Endometrial microvascular endothelial cells (primary cell): ENCODE data around the gene EMX1. TPM values are rescaled to one million over a fixed set of nuclear protein-coding genes. Genes with fewer than 3 reads are reported as not detected.
"Not testable (repeated sequence)": the region's sequence is repeated elsewhere in the genome, so short reads cannot be mapped to it uniquely, and the experiment has no call there.

Experiments
- in situ Hi-C: cut with HindIII; loops from 2 replicates; pipeline ENCODE4 v1.10.0; 2017; ENCODE audit warnings: low sequenced_read_pairs, low pct_unique_long_range_greater_than_20kb; ENCODE audit errors: inconsistent ontology term
- total RNA-seq: library from RNA; depleted of rRNA; stranded (reverse); fragments of >200 nt; gene quantifications from one replicate; pipeline ENCODE4 v1.2.3, GENCODE V29; 2015; ENCODE audit errors: inconsistent ontology term

The EMX1 gene
- total RNA-seq, 1 donor from 2014 or later, result not detected

DNA sequence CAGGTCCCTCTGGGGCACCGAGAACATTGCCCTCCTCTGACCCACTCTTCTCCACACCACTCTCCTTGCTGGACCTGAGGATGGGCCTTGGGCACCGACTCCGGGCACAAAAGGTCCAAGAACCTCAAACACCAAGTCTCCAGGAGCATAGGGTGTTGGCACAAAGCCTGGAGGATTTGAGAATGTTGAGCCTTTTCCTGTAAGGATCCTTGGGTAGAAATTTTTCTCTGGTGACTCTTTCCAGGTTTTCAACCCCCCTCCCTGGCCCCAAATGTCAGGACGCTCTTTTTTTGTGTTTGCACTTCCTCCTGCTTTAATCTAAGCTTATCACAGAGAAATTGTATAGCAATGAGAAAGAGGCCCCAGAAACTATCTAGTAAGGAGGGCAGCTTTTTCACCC is 20.9 kb upstream of the EMX1 start:
- in situ Hi-C loops, result loop anchor here (25.0 kb wide), 1 partner anchor 291 kb away; no protein-coding TSS in a partner anchor

DNA sequence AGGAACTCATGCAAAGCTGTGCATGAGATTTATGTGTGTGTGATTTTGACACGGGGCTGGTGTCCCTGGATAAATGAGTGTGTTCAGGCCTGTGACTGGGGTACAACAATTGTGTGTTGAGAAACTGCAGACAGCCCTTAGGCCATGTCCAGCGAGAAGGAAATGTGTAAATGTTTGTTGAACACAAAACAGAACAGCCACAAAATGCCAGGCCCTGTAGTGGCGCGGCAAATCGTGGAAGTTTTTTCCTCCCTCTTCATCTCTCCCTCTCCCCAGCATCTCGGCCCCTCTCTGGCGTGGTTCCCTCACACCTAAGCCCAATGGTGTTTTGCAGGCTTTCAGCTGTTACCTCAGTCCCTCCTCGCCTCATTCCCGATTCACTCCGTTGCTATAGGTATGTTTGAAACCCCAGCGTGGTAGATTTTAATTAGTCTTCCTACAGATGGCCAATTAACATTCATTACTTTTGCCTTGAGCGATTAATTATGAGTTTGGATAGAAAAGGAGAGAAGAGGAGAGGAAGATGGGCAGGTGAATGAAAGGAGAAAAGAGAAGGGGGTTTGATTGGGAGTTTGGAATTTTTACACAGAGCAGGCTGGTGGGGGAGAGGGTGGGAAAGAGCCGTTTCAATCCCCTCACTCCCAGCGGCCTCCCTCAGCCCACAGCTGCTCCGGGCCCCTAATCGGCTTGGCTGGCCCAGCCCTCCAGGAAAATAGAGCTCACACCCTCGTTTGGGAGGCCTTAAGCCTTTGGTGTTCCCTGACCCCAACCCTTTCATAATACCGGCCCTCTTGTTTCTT is 19.3 kb upstream of the EMX1 start:
- in situ Hi-C loops, result loop anchor here (25.0 kb wide), 1 partner anchor 289 kb away; no protein-coding TSS in a partner anchor

DNA sequence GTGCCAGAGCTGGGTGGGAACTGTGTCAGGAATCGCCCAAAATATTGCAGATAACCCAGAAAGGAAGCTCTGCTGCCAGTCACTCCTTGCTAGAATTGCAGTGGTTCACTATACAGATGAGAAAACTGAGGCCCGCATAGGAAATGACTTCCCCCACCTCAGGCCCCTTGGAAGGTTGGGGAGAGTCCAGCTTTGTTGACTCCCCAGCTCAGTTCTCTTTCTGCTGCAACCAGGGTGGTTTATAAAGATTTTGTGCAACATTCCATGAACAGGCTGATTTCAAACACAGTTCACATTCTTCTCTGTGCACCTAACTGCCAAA is 18.8 kb upstream of the EMX1 start:
- in situ Hi-C loops, result loop anchor here (25.0 kb wide), 1 partner anchor 289 kb away; no protein-coding TSS in a partner anchor

DNA sequence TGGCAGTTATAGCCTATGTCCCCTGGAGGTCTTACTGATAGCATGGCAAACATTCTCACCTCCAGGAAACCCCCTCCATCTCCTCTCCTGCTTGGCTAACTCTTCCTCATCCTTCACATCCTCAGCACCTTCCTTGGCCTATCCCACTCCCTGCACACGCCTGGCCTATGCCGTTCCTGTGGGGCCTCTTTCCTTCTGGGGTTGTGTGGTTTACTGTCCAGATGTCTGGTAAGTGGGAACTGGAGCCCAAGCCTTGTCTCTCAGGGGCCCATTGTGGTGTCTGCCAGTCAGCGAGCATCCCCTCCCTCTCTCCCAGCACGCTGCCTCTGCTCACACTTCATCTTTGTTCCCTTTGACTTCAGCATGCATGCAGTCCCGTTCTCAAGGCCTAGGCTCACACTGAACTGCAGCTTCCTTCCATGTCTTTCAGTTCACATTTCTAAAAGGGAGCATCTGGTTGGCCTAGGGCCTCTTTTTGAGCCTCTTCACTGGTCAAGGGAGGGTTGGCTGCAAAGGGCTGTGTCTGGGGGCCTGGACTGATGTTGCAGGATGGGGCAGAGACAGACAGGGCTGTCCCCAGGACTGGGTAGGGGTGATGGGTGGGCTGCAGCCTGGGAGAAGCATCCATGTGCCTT is 17.0 kb upstream of the EMX1 start:
- in situ Hi-C loops, result no loop called here

DNA sequence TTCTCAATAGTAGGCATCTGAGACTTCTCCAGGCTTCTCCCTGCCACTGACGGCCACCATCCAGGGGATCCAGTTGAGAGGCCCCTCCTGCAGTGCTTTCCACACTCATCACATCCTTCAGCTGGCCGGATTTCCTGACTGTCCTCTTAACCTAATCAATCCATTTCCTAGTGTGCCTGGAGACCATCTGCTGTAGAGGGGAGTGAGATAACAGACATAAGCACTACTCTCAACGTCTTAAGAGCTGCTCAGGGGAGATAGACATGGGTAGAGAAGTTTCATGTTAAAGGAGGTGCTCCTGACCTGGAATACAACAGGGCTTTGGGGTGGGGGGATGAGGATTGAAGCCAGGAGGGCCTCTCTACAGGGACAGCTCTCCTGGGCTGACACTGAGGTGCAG is 15.9 kb upstream of the EMX1 start:
- in situ Hi-C loops, result no loop called here

DNA sequence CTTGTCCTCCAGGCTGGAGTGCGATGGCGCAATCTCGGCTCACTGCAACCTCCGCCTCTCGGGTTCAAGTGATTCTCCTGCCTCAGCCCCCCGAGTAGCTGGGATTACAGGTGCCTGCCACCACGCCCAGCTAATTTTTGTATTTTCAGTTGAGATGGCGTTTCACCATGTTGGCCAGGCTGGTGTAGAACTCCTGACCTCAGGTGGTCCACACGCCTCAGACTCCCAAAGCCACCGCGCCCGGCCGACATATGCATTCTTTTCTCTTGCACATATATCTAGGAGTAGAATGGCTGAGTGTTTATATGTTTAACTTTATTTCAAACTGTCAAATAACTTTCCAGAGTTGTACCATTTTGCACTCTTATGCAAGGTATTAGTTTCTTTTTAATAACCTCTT is 9.9 kb upstream of the EMX1 start:
- in situ Hi-C loops, result not testable (repeated sequence)

DNA sequence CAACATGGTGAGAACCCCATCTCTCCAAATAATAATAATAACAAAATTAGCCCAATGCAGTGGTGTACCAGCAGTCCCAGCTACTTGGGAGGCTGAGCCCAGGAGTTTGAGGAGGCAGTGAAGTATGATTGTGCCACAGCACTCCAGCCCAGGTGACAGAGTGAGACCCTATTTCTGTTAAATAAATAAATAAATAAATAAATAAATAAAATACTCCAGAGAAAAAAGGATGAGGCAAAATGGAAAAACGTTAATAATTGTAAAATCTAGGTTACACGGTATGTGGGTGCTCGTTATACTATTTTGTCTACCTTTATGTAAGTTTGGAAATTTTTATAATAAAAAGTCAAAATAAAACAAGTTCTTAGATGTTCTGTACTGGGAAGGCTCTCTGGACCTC is 8.6 kb upstream of the EMX1 start:
- in situ Hi-C loops, result no loop called here

DNA sequence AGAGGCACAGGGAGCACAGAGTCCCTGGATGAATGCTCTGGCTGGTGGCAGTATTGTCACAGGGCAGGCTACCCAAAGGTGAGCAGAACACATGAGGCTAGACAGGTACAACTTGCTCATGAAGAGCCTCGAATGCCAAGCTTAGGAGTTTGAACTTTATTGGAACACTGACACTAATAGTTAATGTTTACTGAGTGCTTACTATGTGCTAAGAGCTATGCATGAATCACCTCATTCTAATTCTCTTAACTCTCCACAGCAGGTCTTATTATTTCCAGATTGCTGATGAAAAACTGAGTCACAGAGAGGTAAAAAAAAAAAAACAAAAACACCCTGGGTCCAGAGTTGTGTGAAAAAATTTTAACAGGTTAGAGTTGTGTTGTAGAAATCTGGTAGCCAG is 6.1 kb upstream of the EMX1 start:
- in situ Hi-C loops, result no loop called here

DNA sequence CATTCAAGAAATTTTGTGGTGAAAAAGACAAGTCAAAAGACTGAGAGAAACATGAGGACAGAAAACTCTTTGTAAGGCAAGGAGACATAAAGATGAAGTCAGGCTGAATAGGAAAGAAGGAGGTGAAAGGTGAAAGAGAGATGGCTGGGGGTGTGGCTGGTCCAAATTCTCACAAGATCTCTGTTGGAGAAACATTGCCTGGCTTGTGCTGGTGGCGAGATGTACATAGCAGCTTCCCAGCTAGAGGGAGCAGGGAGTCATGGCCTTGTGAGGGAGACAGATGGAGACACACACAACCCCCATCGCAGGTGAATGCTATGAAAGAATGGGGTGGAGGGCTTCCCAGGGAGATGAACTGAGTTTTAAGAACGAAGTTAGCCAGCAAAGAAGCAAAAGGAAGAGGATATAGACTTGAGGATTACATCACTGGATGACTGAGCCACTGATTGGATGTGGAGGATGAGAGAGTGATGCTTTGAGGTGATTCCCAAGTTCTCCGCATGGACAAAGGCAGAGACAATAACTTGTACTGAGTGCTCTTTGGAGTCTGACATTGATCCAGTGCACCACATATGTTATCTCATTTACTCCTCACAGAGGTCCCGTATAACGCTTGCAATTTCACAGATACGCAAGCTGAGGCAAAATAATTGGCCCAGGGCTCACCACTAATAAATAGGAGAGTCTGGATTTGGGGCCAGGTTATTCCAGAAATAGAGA is 3.7 kb upstream of the EMX1 start:
- in situ Hi-C loops, result no loop called here

DNA sequence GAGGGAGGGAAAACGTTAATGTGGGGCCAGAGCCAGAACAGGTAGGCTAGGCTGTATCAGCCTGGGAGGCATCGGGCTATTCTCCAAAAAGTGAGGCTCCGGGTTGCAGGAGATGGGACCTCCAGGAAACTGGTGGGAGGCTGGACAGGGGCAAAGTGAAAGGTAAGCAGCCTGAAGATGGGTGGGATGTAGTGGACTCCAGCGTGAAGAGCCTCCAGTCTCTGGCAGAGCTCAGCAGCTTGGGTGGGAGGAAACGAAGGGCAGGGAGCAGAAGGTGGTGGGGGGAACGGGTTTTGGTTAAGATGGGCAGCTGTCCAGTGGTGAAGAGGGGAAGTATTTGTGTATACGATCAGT is 3.1 kb upstream of the EMX1 start:
- in situ Hi-C loops, result no loop called here

DNA sequence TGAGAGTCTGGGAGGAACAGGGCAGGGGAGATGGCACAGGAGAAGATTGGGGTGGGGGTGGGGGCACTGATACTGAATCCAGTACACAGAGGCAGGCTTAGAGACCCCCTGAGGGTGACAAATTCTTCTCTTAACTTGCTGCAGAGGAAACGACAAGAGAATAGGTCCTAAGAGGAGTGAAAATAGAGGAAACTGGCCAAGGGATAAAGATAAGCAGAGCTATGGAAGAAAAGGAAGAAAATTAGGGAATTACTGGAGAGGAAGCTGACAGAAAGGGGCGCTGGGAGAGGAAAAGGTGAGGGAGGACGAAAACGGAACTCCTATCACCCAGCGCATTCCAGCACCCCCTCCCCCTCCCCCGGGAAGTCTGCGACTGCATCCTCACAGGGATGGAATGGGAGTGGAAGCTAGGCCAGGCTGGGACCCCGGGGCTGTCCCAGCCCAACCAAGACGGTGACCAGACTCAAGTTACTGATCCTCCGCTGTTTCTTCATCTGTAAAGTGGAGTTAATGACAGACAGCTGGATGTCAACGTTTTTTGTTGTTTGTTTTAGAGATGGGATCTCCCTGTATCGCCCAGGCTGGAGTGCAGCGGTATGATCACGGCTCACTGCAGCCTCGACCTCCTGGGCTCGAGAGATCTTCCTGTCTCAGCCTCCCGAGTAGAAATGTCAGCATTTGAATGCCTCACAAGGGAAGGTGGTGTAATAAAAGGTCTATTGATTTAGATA is 2.6 kb upstream of the EMX1 start:
- in situ Hi-C loops, result no loop called here

DNA sequence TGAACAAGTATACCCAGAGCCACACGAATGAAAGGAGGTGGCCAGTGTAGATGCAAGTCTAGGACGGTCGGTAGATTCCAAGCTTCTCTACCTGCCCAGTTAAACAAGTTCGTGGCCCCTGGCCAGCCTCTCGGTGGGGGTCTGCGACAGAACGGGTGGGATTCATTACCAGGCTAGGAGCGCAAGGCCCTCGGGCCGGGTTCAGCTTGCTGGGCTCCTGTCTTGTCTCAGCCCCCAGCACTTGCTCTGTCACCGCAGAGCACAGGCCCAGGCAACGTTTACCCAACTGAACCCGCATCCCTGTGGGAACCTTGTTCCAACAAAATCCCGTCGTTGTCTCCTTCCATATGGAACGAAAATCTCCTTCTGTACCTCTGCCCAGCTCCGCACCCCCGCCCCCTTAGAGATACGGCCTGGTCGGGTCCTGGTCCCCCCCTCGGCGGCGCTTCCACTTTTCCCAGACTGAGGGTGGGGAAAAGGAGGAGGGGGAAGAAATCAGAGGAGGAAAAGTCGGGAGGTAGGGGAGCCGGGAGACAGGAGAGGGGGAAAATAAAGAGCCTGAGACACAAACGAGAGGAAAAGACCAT is 1.9 kb upstream of the EMX1 start:
- in situ Hi-C loops, result no loop called here

DNA sequence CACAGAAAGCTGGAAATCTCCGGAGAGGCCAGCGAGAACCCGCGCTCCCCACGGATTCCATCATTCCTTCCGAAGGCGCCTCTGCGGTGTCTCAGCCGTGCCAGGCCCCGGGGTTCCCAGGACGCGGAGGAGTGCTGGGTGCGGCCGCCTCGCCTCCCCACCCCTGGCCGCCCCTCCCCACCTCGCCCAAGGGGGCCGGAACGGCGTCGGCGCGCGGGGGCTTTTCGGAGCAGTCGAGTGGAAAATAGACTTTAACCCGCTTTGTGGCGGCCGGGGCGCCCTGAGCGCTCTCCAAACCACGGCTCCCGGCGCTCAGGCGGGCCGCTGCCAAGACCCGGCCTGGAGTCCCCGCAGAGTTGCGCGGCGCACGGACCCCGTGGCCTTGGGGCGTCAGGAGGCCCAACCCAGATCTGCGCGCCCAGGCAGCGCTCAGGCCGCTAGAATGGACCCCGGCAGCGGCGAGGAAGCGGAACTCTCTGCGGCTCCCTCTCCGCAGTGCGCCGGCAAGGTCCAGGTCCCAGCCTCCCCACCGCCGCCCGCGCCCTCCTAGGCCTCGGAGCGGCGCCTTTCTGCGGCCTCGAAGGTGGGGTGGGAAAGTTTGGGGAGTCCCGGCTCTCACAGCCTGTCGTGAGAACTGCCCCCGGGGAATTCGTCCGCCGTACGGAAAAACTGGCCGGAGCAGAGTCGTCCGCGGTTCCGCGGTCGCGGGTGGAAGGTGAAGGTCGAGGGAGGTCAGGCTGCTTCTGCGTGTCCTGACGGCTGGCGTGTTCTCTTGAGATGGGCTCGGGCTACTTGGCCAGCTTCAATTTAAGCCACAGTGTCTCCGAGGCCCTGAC is 1.2 kb upstream of the EMX1 start:
- in situ Hi-C loops, result no loop called here

DNA sequence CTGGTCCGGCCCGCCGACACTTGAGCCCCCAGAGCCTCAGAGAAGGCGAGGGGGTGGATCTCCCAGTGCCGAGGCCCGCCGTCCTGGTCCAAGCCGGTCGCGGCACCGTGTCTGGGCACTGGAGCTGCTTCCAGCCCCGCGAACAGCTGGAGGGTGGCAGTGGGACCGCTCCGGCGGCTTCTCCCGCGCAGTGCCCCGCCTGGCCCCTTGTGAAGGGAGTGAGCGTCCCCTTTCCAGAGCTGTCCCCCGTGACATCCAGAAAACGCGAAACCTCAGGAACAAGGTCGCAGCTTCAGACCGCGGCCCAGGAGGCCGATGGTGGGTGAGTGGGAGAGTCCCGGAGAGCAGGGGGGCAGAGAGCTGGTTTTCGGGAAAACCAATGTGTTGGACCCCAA is 579 bp upstream of the EMX1 start:
- in situ Hi-C loops, result no loop called here

DNA sequence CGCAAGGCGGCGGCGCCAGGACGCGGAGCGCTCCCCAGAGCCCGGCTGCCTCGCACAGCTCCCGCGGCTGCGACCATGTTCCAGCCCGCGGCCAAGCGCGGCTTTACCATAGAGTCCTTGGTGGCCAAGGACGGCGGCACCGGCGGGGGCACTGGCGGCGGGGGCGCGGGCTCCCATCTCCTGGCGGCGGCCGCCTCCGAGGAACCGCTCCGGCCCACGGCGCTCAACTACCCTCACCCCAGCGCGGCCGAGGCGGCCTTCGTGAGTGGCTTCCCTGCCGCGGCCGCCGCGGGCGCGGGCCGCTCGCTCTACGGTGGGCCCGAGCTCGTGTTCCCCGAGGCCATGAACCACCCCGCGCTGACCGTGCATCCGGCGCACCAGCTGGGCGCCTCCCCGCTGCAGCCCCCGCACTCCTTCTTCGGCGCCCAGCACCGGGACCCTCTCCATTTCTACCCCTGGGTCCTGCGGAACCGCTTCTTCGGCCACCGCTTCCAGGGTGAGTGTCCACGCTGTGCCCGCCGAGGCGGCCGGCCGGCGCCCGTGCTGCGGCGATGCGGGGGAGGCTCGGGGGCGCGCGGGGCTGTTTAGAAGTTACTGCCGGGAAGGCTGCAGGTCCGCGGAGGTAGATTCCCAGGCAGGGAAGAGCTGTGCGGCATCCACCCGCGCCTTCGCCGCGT is 696 bp downstream of the EMX1 start:
- in situ Hi-C loops, result no loop called here

DNA sequence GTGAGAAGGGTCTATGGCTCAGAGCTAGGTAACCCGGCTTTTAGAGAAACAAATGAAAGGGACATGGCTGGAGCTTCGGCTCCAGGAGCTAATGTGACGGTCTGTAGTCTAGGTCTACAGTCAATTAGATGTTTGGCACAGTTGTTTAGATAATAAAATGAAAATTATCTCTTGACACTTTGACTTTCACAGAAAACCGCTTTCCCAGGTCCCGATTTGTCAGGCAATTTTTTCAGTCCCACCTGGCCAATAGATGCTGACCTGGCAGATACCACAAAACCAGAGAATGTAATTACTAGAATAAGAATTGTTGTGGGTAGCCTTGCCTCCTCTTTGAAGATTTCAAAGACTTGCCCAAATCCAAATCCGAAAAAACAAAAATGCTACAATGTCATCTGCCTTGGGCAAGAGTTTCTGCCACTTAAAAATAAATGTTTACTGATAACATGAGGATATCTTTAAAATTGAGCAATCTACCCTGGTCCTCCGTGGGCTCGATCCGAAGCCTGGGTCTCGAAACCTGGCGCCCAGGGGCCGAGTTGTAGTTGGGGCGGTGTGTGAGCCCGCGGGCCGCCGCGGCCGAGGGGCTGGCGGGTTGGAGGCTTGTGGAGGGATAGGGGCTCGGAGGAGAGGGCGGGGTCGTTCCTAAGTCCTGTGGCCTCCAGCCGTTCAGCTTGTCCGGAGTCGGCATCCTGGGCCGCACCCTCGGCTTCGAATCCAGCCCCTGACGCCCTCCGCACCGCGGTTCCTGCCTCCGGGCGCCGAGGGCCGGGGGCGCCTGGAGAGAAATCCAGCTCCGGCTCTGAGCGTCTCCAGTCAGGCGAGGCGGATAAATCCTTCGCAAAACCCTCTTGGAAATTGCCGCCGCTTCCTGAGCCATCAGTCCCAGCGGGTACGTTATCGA is 2.3 kb downstream of the EMX1 start:
- in situ Hi-C loops, result no loop called here
